Measurements from ENCODE around the gene SORL1-AS1.
"Not testable (repeated sequence)": the region's sequence is repeated elsewhere in the genome, so short reads cannot be mapped to it uniquely, and the experiment has no call there.

Gene SORL1-AS1

DNA sequence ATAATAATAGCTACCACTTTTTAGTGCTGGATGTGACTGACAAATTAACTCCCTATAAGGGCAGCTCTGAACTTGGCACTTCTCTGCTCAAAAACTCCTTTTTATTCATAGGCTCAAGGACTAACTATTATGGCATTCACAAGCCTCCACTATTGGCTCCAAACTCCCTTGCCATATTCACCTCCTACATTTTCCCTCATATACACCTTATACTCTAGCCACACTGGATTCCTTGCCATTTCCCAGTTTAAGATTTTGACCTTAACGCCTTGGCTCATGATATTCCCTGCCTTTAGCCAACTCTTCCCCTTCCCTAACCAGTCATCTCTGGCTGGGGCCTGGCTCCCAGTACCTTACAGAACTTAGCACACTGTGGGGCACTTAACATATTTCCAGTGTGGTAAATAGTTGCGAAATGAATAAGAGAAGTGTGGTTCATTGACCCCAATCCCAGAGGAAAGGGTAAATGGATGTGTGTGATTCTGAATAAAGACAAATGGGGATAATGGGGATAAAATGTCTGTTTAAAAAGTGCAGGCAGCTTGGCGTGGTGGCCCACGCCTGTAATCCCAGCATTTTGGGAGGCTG lies 40.7 kb downstream of the SORL1-AS1 start:
- H3K4me3 ChIP-seq = no peak overlapping the region
- no peak for DNase-seq (ENCODE audit: low read depth, low spot score)
- H3K9ac ChIP-seq (ENCODE audit: insufficient read length) = no peak overlapping the region
- TF ChIP-seq FOXP2 (optimal IDR thresholded peaks at IDR 0.05; ENCODE audit: control extremely low read depth, extremely low read length, insufficient read depth) (no peak), EZH2 (IDR thresholded peaks at IDR 0.05) (no peak), POLR2AphosphoS5 (IDR thresholded peaks at IDR 0.05; ENCODE audit: borderline replicate concordance, low read depth, low read length) (no peak)
- no peak overlapping the region for H3K27ac ChIP-seq
- no peaks in the 10 kb centered on the region for H3K36me3 ChIP-seq (ENCODE audit: insufficient read depth, low read length)
- H3K9me3 ChIP-seq (ENCODE audit: low read depth, low read length) = no peaks in the 10 kb centered on the region

DNA sequence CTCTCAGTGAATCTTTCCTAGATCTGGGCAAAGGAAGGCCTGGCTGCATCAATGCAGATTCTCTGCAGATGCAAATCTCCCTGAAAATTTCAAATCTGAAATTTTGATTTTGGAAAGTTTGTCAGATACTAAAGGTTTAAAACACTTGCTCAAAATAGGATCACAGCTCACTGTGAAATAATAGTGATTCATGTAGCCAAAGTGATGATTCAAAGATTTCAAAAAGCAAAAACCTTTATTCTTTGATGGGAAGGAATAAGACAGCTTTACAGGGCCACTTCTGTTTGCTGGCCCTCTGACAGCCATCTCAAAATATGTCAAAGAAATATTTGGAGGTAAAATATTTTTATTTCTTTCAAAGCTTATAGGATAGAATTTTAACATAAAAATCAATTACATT lies 41.4 kb downstream of the SORL1-AS1 start:
- not testable (repeated sequence) for DNase-seq (ENCODE audit: low read depth, low spot score); H3K27ac ChIP-seq; H3K4me3 ChIP-seq; H3K9me3 ChIP-seq (ENCODE audit: low read depth, low read length); H3K36me3 ChIP-seq (ENCODE audit: insufficient read depth, low read length); H3K9ac ChIP-seq (ENCODE audit: insufficient read length)

DNA sequence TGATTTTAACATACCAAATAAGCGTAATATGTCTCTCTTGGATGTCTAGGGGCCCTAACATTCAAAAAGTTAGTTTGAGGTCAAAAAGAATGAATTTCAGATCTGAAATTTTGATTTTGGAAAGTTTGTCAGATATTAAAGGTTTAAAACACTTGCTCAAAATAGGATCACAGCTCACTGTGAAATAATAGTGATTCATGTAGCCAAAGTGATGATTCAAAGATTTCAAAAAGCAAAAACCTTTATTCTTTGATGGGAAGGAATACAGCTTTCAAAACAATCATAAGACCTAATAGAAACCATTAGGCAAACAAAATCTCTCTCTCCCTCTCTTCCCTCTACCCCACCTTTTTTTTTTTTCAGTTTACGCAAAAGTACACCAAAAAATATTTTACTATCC lies 42.7 kb downstream of the SORL1-AS1 start:
- not testable (repeated sequence) for H3K9me3 ChIP-seq (ENCODE audit: low read depth, low read length); H3K9ac ChIP-seq (ENCODE audit: insufficient read length); DNase-seq (ENCODE audit: low read depth, low spot score); H3K27ac ChIP-seq; H3K4me3 ChIP-seq; H3K36me3 ChIP-seq (ENCODE audit: insufficient read depth, low read length)

DNA sequence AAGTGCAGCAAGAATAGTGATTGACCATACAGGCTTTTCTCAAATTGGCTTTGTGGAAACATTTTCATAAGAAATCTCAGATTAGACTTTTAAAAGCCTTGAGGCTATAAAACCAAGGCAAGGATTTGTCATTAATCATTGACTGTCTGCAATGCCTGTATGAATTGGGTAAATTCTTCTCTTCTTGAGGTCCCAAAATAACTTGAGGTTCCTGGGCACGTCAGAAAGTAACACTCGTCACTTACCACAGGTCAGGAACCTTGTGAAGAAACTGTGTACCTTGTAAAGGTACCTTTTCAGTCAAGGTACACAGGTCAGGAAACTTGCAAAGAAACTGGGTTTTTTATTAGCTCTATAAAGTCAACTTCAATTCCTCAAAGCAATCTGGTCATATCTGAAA lies 43.9 kb downstream of the SORL1-AS1 start:
- Histone ChIP-seq H3K4me3 (no peak overlapping the region), H3K9ac (ENCODE audit: insufficient read length) (no peak overlapping the region), H3K27ac (no peak overlapping the region), H3K9me3 (ENCODE audit: low read depth, low read length) (no peaks in the 10 kb centered on the region), H3K36me3 (ENCODE audit: insufficient read depth, low read length) (no peaks in the 10 kb centered on the region)
- DNase-seq (ENCODE audit: low read depth, low spot score) = no peak
- TF ChIP-seq EZH2 (IDR thresholded peaks at IDR 0.05) (no peak), POLR2AphosphoS5 (IDR thresholded peaks at IDR 0.05; ENCODE audit: borderline replicate concordance, low read depth, low read length) (no peak), FOXP2 (optimal IDR thresholded peaks at IDR 0.05; ENCODE audit: control extremely low read depth, extremely low read length, insufficient read depth) (no peak)

DNA sequence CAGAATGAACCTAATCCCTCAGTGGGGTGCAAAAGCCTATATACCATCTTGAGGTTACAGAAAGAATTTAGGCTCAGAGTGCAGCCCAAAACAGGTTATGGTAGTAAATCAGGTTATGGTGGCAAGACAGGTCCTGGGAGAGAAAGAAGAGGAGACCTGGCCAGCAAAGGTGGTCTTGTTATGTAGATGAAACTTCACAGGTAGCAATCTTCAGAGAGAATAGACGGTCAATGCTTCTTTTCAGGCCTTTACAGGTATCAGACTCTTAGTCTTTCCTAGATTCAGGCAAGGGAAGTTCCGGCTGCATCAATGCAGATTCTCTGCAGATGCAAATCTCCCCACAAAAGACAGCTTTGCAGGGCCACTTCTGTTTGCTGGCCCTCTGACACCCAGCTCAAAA lies 46.5 kb downstream of the SORL1-AS1 start:
- TF ChIP-seq FOXP2 (optimal IDR thresholded peaks at IDR 0.05; ENCODE audit: control extremely low read depth, extremely low read length, insufficient read depth) = no peak
- no peak for TF ChIP-seq POLR2AphosphoS5 (IDR thresholded peaks at IDR 0.05; ENCODE audit: borderline replicate concordance, low read depth, low read length)
- no peak for TF ChIP-seq EZH2 (IDR thresholded peaks at IDR 0.05)
- Histone ChIP-seq H3K27ac (no peak overlapping the region), H3K4me3 (no peak overlapping the region), H3K9me3 (ENCODE audit: low read depth, low read length) (no peaks in the 10 kb centered on the region), H3K36me3 (ENCODE audit: insufficient read depth, low read length) (no peaks in the 10 kb centered on the region), H3K9ac (ENCODE audit: insufficient read length) (no peak overlapping the region)
- DNase-seq (ENCODE audit: low read depth, low spot score) = no peak

DNA sequence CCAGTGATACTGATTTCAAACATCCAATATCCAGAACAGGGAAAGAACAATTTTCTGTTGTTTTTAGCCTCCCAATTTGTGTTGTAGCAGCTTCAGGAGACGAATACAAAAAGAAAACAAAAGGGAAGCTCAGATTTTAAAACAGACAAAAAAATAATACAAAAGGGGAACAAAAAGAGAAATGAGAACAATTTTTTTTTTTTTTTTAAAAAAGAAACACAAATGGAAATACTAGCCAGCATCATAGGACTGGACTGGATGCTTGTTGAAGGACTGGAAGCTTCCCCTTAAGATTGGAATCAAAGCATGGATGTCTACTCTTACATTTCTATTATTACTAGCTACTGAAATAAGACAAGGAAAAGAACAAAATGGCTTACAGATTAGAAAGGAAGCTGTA lies 47.1 kb downstream of the SORL1-AS1 start:
- Histone ChIP-seq H3K36me3 (ENCODE audit: insufficient read depth, low read length) (no peaks in the 10 kb centered on the region), H3K9ac (ENCODE audit: insufficient read length) (no peak overlapping the region), H3K9me3 (ENCODE audit: low read depth, low read length) (no peaks in the 10 kb centered on the region), H3K4me3 (no peak overlapping the region), H3K27ac (no peak overlapping the region)
- no peak for DNase-seq (ENCODE audit: low read depth, low spot score)
- TF ChIP-seq POLR2AphosphoS5 (IDR thresholded peaks at IDR 0.05; ENCODE audit: borderline replicate concordance, low read depth, low read length) (no peak), FOXP2 (optimal IDR thresholded peaks at IDR 0.05; ENCODE audit: control extremely low read depth, extremely low read length, insufficient read depth) (no peak), EZH2 (IDR thresholded peaks at IDR 0.05) (no peak)

DNA sequence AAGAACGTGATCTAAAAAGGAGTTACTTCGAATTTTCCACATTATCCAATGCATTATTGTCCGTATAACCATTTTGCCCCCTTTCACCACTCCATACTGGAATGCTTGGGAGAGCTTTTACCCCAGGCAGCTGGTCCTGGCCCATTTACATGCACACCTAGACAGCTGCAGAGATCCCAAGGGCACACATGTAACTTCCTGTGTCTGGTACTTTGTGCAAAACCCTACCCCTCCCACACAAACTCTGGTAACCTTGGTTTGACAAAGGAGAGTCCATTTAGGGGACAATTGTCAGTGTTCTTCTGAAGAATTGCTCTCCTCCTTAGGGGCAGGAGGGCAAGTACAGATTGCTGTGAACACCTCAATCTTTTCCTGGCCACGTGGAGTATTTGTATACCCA lies 58.0 kb downstream of the SORL1-AS1 start:
- H3K9ac ChIP-seq (ENCODE audit: insufficient read length) = no peak overlapping the region
- H3K9me3 ChIP-seq (ENCODE audit: low read depth, low read length) = no peaks in the 10 kb centered on the region
- no peak overlapping the region for H3K27ac ChIP-seq
- DNase-seq (ENCODE audit: low read depth, low spot score) = no peak
- TF ChIP-seq POLR2AphosphoS5 (IDR thresholded peaks at IDR 0.05; ENCODE audit: borderline replicate concordance, low read depth, low read length) (no peak), EZH2 (IDR thresholded peaks at IDR 0.05) (no peak), FOXP2 (optimal IDR thresholded peaks at IDR 0.05; ENCODE audit: control extremely low read depth, extremely low read length, insufficient read depth) (no peak)
- H3K4me3 ChIP-seq = no peak overlapping the region
- no peaks in the 10 kb centered on the region for H3K36me3 ChIP-seq (ENCODE audit: insufficient read depth, low read length)

DNA sequence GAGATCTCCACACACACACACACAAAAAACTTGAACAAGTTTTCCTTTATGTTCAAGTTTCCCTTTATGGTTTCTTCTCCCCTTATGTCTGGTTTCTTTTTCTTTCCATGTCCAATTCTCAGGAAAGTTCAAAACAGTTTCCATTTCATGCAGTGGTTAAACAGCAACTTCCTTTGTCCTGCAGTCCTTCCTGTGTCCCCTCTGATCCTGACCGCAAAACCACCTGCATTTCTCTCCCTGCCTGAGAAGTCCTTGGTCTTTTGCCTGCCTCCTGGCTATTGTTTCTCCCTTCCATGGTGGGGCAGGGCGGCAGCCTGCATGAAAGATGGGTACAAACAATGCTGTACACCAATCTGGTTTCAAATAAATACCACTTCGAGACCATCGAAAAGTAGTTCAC lies 58.9 kb downstream of the SORL1-AS1 start:
- H3K27ac ChIP-seq = no peak overlapping the region
- no peaks in the 10 kb centered on the region for H3K36me3 ChIP-seq (ENCODE audit: insufficient read depth, low read length)
- no peak for TF ChIP-seq EZH2 (IDR thresholded peaks at IDR 0.05)
- TF ChIP-seq POLR2AphosphoS5 (IDR thresholded peaks at IDR 0.05; ENCODE audit: borderline replicate concordance, low read depth, low read length) = no peak
- no peak for TF ChIP-seq FOXP2 (optimal IDR thresholded peaks at IDR 0.05; ENCODE audit: control extremely low read depth, extremely low read length, insufficient read depth)
- H3K9ac ChIP-seq (ENCODE audit: insufficient read length) = no peak overlapping the region
- no peak for DNase-seq (ENCODE audit: low read depth, low spot score)
- H3K4me3 ChIP-seq = no peak overlapping the region
- no peaks in the 10 kb centered on the region for H3K9me3 ChIP-seq (ENCODE audit: low read depth, low read length)

DNA sequence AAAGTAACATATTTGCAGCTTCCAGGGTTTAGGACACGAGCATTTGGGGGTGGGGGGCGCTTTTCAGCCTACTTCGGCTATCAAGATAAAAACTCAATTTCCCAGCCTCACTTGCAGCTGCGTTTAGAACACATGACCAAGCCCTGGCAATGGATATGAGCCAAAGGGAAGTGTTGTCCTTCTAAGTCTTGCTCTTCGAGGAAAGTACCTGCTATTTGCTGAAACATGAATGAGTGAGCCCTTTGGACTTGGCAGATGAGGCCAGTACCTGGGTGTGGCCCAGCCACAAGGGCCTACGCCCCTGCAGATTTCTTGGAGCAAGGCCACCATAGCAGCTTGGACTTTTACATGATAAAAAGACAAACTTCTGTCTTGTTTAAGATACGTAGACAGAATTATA lies 60.9 kb downstream of the SORL1-AS1 start:
- Histone ChIP-seq H3K27ac (no peak overlapping the region), H3K36me3 (ENCODE audit: insufficient read depth, low read length) (no peaks in the 10 kb centered on the region), H3K9ac (ENCODE audit: insufficient read length) (no peak overlapping the region), H3K9me3 (ENCODE audit: low read depth, low read length) (no peaks in the 10 kb centered on the region), H3K4me3 (no peak overlapping the region)
- TF ChIP-seq EZH2 (IDR thresholded peaks at IDR 0.05) = no peak
- TF ChIP-seq POLR2AphosphoS5 (IDR thresholded peaks at IDR 0.05; ENCODE audit: borderline replicate concordance, low read depth, low read length) = no peak
- no peak for TF ChIP-seq FOXP2 (optimal IDR thresholded peaks at IDR 0.05; ENCODE audit: control extremely low read depth, extremely low read length, insufficient read depth)
- DNase-seq (ENCODE audit: low read depth, low spot score) = no peak

Data from SK-N-MC (cell line).